Stimulated activated naive B cell treated with anti-CD40 and anti-IgM and Interleukin-4, amounts not matched to agents 10 μg/mL and 1 μg/mL and 100 μg/mL, for 72 hours (primary cell): ENCODE measurements around the gene GALNT17.

Experiments used
- ATAC-seq, 2 donors: fragments of 150-1000 bp; cut with Tn5 transposase; replicated peaks; 2 replicates each; pipeline ENCODE4 v1.10.0; 2021; ENCODE audit warnings: moderate library complexity in 1 of 2
- DNase-seq: peaks from one replicate; pipeline ENCODE4 v3.0.0; 2021
- H3K27ac Mint-ChIP-seq: one replicate; pipeline ENCODE4 v1.8.0; 2022; ENCODE audit warnings: mild to moderate bottlenecking, mixed read lengths
- H3K27me3 Mint-ChIP-seq, 2 donors: one replicate each; pipeline ENCODE4 v1.8.0; 2022; ENCODE audit warnings: mixed read lengths in 2 of 2
- H3K36me3 Mint-ChIP-seq, 2 donors: one replicate each; pipeline ENCODE4 v1.8.0; 2022; ENCODE audit warnings: mixed read lengths in 2 of 2, mild to moderate bottlenecking in 1 of 2
- H3K4me1 Mint-ChIP-seq, 2 donors: one replicate each; pipeline ENCODE4 v1.8.0; 2022; ENCODE audit warnings: mixed read lengths in 2 of 2, mild to moderate bottlenecking in 1 of 2
- H3K4me3 Mint-ChIP-seq, 2 donors: one replicate each; pipeline ENCODE4 v1.8.0; 2022; ENCODE audit warnings: mild to moderate bottlenecking in 2 of 2, mixed read lengths in 2 of 2, moderate library complexity in 1 of 2
- H3K9me3 Mint-ChIP-seq, 2 donors: one replicate each; pipeline ENCODE4 v1.8.0; 2022; ENCODE audit warnings: mixed read lengths in 2 of 2, mild to moderate bottlenecking in 1 of 2

GALNT17 gene

DNA sequence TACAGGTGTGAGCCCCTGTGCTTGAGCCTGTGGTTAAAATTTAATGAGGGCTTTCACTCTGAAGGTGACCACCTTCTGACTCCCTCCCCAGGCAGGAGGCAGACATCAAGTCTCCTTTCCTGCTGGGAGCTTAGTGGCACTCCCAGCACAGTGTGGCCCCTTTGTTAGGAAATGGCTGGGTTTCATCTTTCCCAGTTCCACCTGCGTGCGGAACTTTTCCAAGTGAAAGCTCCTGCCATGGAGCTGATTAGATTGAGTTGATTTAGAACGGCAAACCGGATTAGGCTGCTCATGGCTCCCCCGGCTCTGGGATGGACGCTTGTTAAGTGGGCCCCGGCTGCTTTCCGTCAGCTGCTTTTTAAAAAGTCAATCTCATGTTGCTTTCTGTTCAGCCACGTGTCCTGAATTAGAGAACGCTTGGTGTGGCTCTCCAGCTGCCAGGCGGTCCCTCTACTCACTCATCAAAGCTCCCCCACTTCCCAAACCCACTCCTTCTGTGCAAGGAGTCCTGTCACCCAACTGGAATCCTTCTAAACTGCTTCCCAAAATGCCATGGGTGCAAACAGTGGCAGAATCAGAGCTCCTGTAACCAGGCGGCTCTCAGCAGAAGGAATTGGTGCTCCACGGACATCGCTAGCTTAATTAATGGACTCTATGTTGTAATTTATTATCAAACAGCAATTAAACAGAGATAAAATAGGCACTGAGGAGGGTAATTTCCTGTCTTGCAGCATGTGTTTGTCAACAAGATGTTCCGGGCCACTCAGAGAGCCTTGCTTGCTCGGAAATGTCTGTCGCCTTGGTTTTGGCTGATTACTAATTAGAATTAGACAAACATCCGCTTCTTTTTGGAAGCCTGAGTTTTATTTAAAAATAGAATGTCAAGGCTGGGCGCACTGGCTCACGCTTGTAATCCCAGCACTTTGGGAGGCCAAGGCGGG lies 551.2 kb downstream of the GALNT17 start:
- Mint-ChIP-seq H3K9me3 (peaks cover 4 to 7% of the 10 kb centered on the region in 2 donors), H3K27me3 (no peaks in the 10 kb centered on the region), H3K27ac (no peak overlapping the region), H3K4me3 (no peak overlapping the region), H3K4me1 (no peaks in the 10 kb centered on the region), H3K36me3 (no peaks in the 10 kb centered on the region)
- ATAC-seq (no peak), DNase-seq (no peak)

DNA sequence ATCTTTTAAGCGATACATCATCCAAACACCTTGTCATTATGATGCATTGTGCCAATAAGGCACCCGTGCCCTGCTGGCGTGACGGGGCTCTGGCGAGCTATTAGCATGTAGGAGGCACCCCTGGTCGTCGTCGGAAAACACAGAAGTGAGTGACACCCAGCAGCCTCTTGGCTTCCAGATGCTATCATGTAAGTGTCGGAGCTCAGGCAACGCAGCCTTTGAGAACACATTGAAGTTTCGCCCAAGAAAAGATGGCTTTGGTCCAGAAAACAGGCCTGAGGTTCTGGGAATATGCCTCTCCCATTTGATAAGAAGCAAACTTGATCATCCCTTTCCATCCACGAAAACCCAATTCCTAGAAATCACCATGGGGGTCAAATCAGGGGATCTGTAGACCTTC lies 555.3 kb downstream of the GALNT17 start:
- Mint-ChIP-seq H3K4me1 (no peaks in the 10 kb centered on the region), H3K27me3 (no peaks in the 10 kb centered on the region), H3K27ac (no peak overlapping the region), H3K9me3 (peaks cover 3 to 6% of the 10 kb centered on the region in 2 donors), H3K4me3 (no peak overlapping the region), H3K36me3 (no peaks in the 10 kb centered on the region)
- ATAC-seq (no peak), DNase-seq (no peak)

- no peaks in the 10 kb centered on the region for H3K4me1 Mint-ChIP-seq
- no peaks in the 10 kb centered on the region for H3K36me3 Mint-ChIP-seq
- no peaks in the 10 kb centered on the region for H3K27me3 Mint-ChIP-seq
These were observed 556.1 kb downstream of the GALNT17 start for GRCh38 chr7:71687831-71688599.

GRCh38 chr7:71691538-71691937 lies 559.6 kb downstream of the GALNT17 start:
- Mint-ChIP-seq H3K36me3 (no peaks in the 10 kb centered on the region), H3K27me3 (no peaks in the 10 kb centered on the region), H3K27ac (no peak overlapping the region), H3K4me1 (no peaks in the 10 kb centered on the region), H3K4me3 (no peak overlapping the region), H3K9me3 (peaks cover 2 to 9% of the 10 kb centered on the region in 2 donors)
- DNase-seq (no peak), ATAC-seq (no peak)

More at GRCh38 chr7:71687831-71688599, 556.1 kb downstream of the GALNT17 start:
- Mint-ChIP-seq H3K4me3 (no peak overlapping the region), H3K9me3 (peaks cover 3 to 6% of the 10 kb centered on the region in 2 donors), H3K27ac (no peak overlapping the region)
- DNase-seq (no peak), ATAC-seq (no peak)

DNA sequence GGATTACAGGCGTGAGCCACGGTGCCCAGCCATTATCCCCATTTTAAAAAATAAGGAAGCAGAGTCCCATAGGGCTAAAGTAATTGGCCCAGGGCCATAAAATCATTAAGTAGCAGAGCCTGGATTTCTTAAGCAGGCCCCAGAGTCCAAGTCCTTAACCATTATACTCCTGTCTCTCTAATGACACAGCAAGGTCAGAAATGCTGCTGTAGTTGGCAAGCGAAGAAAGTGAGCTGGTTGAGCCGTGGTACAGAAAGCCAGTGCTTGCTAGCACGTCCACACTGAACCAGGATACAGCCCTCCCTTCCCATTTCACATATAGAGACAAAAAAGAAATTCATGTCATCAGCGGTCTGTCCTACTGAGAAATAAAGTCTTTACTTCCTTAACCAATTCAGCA lies 562.7 kb downstream of the GALNT17 start:
- no peaks in the 10 kb centered on the region for H3K36me3 Mint-ChIP-seq
- H3K4me1 Mint-ChIP-seq: no peaks in the 10 kb centered on the region
- no peak overlapping the region for H3K27ac Mint-ChIP-seq

GRCh38 chr7:71695186-71695585 lies 563.2 kb downstream of the GALNT17 start:
- peaks cover 8 to 21% of the 10 kb centered on the region in 2 donors for H3K9me3 Mint-ChIP-seq
- H3K4me3 Mint-ChIP-seq: no peak overlapping the region
- DNase-seq (no peak), ATAC-seq (no peak)
- H3K27me3 Mint-ChIP-seq: no peaks in the 10 kb centered on the region
- H3K36me3 Mint-ChIP-seq: no peaks in the 10 kb centered on the region
- no peaks in the 10 kb centered on the region for H3K4me1 Mint-ChIP-seq
- H3K27ac Mint-ChIP-seq: no peak overlapping the region

More for the DNA sequence above, 562.7 kb downstream of the GALNT17 start:
- Mint-ChIP-seq H3K9me3 (peaks cover 8 to 23% of the 10 kb centered on the region in 2 donors), H3K27me3 (no peaks in the 10 kb centered on the region), H3K4me3 (no peak overlapping the region)
- DNase-seq (no peak), ATAC-seq (no peak)

GRCh38 chr7:71696511-71696910 lies 564.6 kb downstream of the GALNT17 start:
- ATAC-seq (no peak), DNase-seq (no peak)
- Mint-ChIP-seq H3K4me1 (no peaks in the 10 kb centered on the region), H3K9me3 (peaks cover 8 to 17% of the 10 kb centered on the region in 2 donors), H3K27ac (no peak overlapping the region), H3K4me3 (no peak overlapping the region), H3K27me3 (no peaks in the 10 kb centered on the region), H3K36me3 (no peaks in the 10 kb centered on the region)

DNA sequence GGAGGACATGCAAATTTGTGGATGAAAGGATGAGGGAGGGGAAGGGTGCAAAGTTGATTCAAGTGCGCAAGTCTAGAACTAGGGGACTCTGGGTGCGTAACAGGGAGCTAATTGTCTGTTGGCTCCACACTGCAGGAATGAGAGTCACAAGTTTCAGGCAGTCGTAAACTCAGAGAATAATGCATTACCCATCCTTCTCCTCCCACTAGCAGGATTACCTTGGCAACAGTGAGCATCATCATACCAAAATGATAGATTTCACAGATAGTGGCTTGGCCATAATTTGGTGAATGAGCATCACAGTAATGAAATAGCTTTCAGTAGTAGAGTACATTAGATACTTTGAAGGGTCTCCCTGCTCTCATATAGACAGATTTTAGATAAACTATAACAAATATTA lies 565.5 kb downstream of the GALNT17 start:
- no peaks in the 10 kb centered on the region for H3K27me3 Mint-ChIP-seq
- DNase-seq (no peak), ATAC-seq (no peak)
- H3K36me3 Mint-ChIP-seq: no peaks in the 10 kb centered on the region
- H3K27ac Mint-ChIP-seq: no peak overlapping the region
- peaks cover 8 to 22% of the 10 kb centered on the region in 2 donors for H3K9me3 Mint-ChIP-seq
- no peaks in the 10 kb centered on the region for H3K4me1 Mint-ChIP-seq
- no peak overlapping the region for H3K4me3 Mint-ChIP-seq

- Mint-ChIP-seq H3K4me1 (no peaks in the 10 kb centered on the region), H3K36me3 (no peaks in the 10 kb centered on the region), H3K9me3 (peaks cover 12 to 20% of the 10 kb centered on the region in 2 donors), H3K4me3 (no peak overlapping the region), H3K27ac (no peak overlapping the region), H3K27me3 (no peaks in the 10 kb centered on the region)
- ATAC-seq (no peak), DNase-seq (no peak)
These were observed 573.3 kb downstream of the GALNT17 start for GRCh38 chr7:71705217-71705616.

DNA sequence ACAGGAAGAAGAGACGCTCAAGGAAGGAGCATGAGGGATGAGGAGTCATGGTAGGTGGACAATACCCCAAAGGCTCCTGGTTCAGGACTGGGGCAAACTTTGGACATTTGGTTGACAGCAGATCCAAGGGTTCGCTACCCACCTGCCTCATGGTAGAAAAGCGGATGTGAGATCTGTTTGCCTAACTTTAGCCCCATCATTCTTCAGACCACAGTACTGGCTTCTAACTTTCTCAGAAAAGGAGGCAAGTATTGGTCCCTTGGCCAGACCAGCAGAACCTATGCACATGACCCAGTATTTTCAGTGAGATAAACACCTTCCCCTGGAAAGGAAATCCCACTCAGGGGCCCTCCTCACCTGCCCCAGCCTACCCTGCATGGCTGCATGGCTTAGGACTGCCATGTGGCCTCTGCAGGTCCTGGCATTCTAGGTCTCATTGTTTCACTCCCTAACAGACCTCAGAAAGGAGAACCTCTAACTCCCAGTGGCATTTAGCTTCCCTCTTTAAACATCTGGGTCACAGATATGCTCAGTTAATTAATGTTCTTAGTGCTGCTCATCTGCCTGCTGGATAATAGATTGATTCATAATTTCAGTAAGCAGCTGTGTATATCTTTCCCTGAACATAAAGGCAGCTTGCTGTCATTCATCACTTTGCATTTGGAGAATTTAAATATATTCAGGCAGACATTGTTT lies 574.1 kb downstream of the GALNT17 start:
- DNase-seq: no peak
- Mint-ChIP-seq H3K4me3 (no peak overlapping the region), H3K36me3 (no peaks in the 10 kb centered on the region), H3K27me3 (no peaks in the 10 kb centered on the region), H3K27ac (no peak overlapping the region), H3K9me3 (peaks cover 13 to 20% of the 10 kb centered on the region in 2 donors), H3K4me1 (no peaks in the 10 kb centered on the region)
- no peak for ATAC-seq

DNA sequence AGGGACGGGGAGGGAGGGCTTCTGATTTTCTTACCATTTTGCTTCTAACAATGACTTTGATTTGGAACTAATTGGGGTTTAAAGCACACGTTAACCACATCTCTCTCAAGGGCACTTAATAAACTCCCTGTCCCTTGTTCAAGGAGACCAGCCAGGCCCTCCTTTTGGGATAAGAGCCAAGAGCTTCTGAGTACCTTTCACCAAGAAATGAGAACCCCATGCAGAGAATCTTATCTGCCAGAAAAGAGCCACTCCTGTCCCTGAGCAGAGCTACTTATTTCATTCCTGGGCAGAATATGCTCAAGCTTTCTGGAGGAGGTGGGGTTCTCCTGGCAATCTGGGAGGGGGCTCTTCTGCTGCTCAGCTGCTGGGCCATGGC lies 574.6 kb downstream of the GALNT17 start:
- Mint-ChIP-seq H3K27me3 (no peaks in the 10 kb centered on the region), H3K9me3 (peaks cover 13 to 20% of the 10 kb centered on the region in 2 donors), H3K4me3 (no peak overlapping the region), H3K36me3 (no peaks in the 10 kb centered on the region), H3K4me1 (no peaks in the 10 kb centered on the region), H3K27ac (no peak overlapping the region)
- ATAC-seq (no peak), DNase-seq (no peak)

GRCh38 chr7:71707041-71707440 lies 575.1 kb downstream of the GALNT17 start:
- Mint-ChIP-seq H3K36me3 (no peaks in the 10 kb centered on the region), H3K27me3 (no peaks in the 10 kb centered on the region), H3K4me3 (no peak overlapping the region), H3K9me3 (peaks cover 13 to 18% of the 10 kb centered on the region in 2 donors), H3K27ac (no peak overlapping the region), H3K4me1 (no peaks in the 10 kb centered on the region)
- ATAC-seq (no peak), DNase-seq (no peak)

GRCh38 chr7:71708710-71709109 lies 576.8 kb downstream of the GALNT17 start:
- H3K27me3 Mint-ChIP-seq: no peaks in the 10 kb centered on the region
- no peak for ATAC-seq

DNA sequence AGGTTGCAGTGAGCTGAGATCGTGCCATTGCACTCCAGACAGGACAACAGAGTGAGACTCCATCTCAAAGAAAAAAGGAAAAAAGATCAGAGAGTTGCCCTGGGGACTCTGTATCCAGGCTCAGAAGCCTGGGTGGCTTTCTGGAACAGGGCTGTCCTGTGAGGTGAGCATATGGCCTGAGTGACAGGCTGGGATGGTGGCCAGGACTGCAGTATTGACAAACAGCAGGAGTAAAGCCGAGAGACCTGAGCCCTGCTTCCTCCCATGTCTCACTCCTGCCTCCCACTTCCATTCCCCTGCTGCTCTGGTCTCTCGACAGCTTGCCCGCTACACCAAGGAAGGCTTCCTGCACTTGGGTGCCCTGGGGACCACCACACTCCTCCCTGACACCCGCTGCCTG lies 578.5 kb downstream of the GALNT17 start:
- Mint-ChIP-seq H3K9me3 (peaks cover 10 to 11% of the 10 kb centered on the region in 2 donors), H3K36me3 (no peaks in the 10 kb centered on the region), H3K27ac (no peak overlapping the region), H3K27me3 (no peaks in the 10 kb centered on the region), H3K4me3 (no peak overlapping the region), H3K4me1 (no peaks in the 10 kb centered on the region)
- DNase-seq (no peak), ATAC-seq (no peak)

More at GRCh38 chr7:71708710-71709109, 576.8 kb downstream of the GALNT17 start:
- Mint-ChIP-seq H3K4me1 (no peaks in the 10 kb centered on the region), H3K9me3 (peaks cover 12% of the 10 kb centered on the region in 2 donors), H3K36me3 (no peaks in the 10 kb centered on the region), H3K27ac (no peak overlapping the region), H3K4me3 (no peak overlapping the region)
- DNase-seq: no peak
